PC-9 (cell line): Measurements from ENCODE around the gene CD226. TPM values are rescaled to one million over a fixed set of nuclear protein-coding genes. Genes with fewer than 3 reads are reported as not detected.
"Not testable (repeated sequence)": the region's sequence is repeated elsewhere in the genome, so short reads cannot be mapped to it uniquely, and the experiment has no call there.

ENCODE experiments used
- BruUV-seq: library from RNA; stranded (reverse); fragments of 400-500 nt; replicated peaks from 2 replicates; lab custom pipeline; 2021; lab: Mats Ljungman, UMichigan
- CTCF ChIA-PET: fragments of 300-600 bp; sonication (Branson Sonifier 250); formaldehyde crosslinking; loops from one replicate; lab custom pipeline; 2022; ENCODE audit warnings: antibody characterized with exemption; lab: Charles Lee
- POLR2A ChIA-PET: fragments of 300-600 bp; sonication (Branson Sonifier 250); formaldehyde crosslinking; loops from one replicate; lab custom pipeline; 2022; ENCODE audit warnings: antibody characterized with exemption; ENCODE audit not compliant: unreplicated experiment; lab: Charles Lee
- DNase-seq, 2 experiments: peaks; one replicate each; pipeline versions ENCODE4 v3.0.0 to v3.0.0-alpha.2; 2015 to 2022; ENCODE audit warnings: mixed read lengths in 1 of 2
- H2AFZ ChIP-seq: fragments of 200-600 bp; sonication (generic); 2 replicates; pipeline ENCODE4 v1.8.1; 2017; ENCODE audit warnings: antibody characterized with exemption
- H3F3A ChIP-seq: fragments of 200-600 bp; sonication (generic); 2 replicates; pipeline ENCODE4 v1.8.1; 2017; ENCODE audit warnings: antibody characterized with exemption, mild to moderate bottlenecking, low read depth; ENCODE audit not compliant: insufficient read depth
- H3K27ac ChIP-seq: fragments of 200-600 bp; sonication (generic); 2 replicates; pipeline ENCODE4 v1.6.1; 2016; ENCODE audit warnings: mixed run types
- H3K27me3 ChIP-seq: fragments of 200-600 bp; sonication (generic); 2 replicates; pipeline ENCODE4 v1.6.1; 2016; ENCODE audit warnings: low read depth, mixed run types; ENCODE audit not compliant: insufficient read depth
- H3K36me3 ChIP-seq: fragments of 200-600 bp; sonication (generic); 2 replicates; pipeline ENCODE4 v1.6.1; 2016; ENCODE audit warnings: low read depth, mixed run types
- H3K4me1 ChIP-seq: fragments of 200-600 bp; sonication (generic); replicated peaks from 2 replicates; pipeline ENCODE4 v1.6.1; 2016; ENCODE audit warnings: mixed run types; ENCODE audit not compliant: insufficient read depth
- H3K4me2 ChIP-seq: fragments of 200-600 bp; sonication (generic); 2 replicates; pipeline ENCODE4 v1.6.1; 2017; ENCODE audit warnings: mixed run types
- H3K4me3 ChIP-seq: fragments of 200-600 bp; sonication (generic); 2 replicates; pipeline ENCODE4 v1.6.1; 2016; ENCODE audit warnings: mixed run types
- H3K79me2 ChIP-seq: fragments of 200-600 bp; sonication (generic); 2 replicates; pipeline ENCODE4 v1.6.1; 2017; ENCODE audit warnings: low read depth, mixed run types
- H3K9me2 ChIP-seq: fragments of 200-600 bp; sonication (generic); 2 replicates; pipeline ENCODE4 v1.8.1; 2017; ENCODE audit warnings: mild to moderate bottlenecking; ENCODE audit not compliant: insufficient read depth
- H3K9me3 ChIP-seq: fragments of 200-600 bp; sonication (generic); 2 replicates; pipeline ENCODE4 v1.8.1; 2016; ENCODE audit warnings: low read depth; ENCODE audit not compliant: insufficient read depth
- H4K20me1 ChIP-seq: fragments of 200-600 bp; sonication (generic); 2 replicates; pipeline ENCODE4 v1.8.1; 2017; ENCODE audit not compliant: insufficient read depth
- EZH2 ChIP-seq: fragments of 200-600 bp; sonication (generic); IDR thresholded peaks from 2 replicates; pipeline ENCODE4 v1.8.0; 2017; ENCODE audit warnings: antibody characterized with exemption, low read depth
- intact Hi-C: fragments of 100-400 bp; cut with micrococcal nuclease; formaldehyde crosslinking; loops from one replicate; pipeline ENCODE4 v1.10.0; 2022; ENCODE audit not compliant: unreplicated experiment
- total RNA-seq: library from RNA; stranded (reverse); gene quantifications from 2 replicates; pipeline ENCODE4 v1.2.3, GENCODE V29; 2021
- TF ChIP-seq, protein P1 (sequence below): fragments of 200-600 bp; sonication (generic); conservative IDR thresholded peaks from 2 replicates; pipeline ENCODE4 v1.6.1; 2017; ENCODE audit warnings: mixed run types, antibody characterized with exemption, mild to moderate bottlenecking, moderate library complexity

CD226 gene
- total RNA-seq, 1 experiment from 2014 or later = 0.13 TPM

DNA sequence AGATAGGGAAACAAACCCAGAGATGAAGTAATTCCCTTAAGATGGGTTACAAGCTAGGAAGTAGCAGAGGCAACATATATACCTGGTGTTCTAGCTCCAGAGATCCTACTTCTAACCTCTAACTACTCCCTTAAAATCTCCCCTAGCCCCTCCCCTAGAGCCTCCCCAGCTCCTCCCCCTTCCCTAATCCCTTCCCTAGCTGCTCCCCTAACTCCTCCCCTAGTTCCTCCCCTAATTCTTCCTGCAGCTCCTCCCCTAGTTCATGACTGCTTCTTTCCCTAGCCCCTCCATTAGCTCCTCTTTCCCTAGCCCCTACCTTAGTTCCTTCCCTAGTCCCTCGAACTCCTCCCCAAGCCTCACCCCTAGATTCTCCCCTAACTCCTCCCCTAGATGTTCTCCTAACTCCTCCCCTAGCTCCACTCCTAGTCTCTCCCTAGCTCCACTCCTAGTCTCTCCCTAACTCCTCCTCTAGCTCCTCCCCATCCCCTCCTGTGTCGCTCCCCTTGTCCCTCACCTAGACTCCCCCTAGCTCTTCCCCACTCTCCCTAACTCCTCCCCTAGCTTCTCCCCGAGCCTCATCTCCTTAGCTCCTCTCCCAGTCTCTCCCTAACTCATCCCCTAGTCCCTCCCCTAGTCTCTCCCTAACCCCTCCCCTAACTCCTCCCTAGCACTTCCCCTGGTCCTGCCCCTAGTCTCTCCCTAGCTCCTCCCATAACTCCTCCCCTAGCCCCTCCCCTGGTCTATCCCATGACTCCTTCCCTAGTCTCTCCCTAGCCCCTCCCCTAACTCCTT lies 108.9 kb downstream of the CD226 start:
- TF ChIP-seq, protein P1, sequence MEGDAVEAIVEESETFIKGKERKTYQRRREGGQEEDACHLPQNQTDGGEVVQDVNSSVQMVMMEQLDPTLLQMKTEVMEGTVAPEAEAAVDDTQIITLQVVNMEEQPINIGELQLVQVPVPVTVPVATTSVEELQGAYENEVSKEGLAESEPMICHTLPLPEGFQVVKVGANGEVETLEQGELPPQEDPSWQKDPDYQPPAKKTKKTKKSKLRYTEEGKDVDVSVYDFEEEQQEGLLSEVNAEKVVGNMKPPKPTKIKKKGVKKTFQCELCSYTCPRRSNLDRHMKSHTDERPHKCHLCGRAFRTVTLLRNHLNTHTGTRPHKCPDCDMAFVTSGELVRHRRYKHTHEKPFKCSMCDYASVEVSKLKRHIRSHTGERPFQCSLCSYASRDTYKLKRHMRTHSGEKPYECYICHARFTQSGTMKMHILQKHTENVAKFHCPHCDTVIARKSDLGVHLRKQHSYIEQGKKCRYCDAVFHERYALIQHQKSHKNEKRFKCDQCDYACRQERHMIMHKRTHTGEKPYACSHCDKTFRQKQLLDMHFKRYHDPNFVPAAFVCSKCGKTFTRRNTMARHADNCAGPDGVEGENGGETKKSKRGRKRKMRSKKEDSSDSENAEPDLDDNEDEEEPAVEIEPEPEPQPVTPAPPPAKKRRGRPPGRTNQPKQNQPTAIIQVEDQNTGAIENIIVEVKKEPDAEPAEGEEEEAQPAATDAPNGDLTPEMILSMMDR = no peak
- no peak for TF ChIP-seq EZH2
- peak; percentile 10 to 38 for DNase-seq
- Histone ChIP-seq H4K20me1 (no peaks in the 10 kb centered on the region), H3K36me3 (no peaks in the 10 kb centered on the region), H3K9me3 (no peaks in the 10 kb centered on the region), H3K4me1 (no peaks in the 10 kb centered on the region), H3K79me2 (no peaks in the 10 kb centered on the region), H3K4me3 (no peak overlapping the region), H3K27ac (no peak overlapping the region), H3K9me2 (no peaks in the 10 kb centered on the region), H2AFZ (0 out of 2 replicates have a peak overlapping the region, but pooled peaks have one; percentile 22), H3K27me3 (no peaks in the 10 kb centered on the region), H3K4me2 (peak overlapping the region; percentile 49; the same call in 1 of the 2 replicates), H3F3A (no peaks in the 10 kb centered on the region)
- intact Hi-C loops = no loop called here
- CTCF ChIA-PET = no interaction called here
- POLR2A ChIA-PET = no interaction called here
- no TSS peak for BruUV-seq

DNA sequence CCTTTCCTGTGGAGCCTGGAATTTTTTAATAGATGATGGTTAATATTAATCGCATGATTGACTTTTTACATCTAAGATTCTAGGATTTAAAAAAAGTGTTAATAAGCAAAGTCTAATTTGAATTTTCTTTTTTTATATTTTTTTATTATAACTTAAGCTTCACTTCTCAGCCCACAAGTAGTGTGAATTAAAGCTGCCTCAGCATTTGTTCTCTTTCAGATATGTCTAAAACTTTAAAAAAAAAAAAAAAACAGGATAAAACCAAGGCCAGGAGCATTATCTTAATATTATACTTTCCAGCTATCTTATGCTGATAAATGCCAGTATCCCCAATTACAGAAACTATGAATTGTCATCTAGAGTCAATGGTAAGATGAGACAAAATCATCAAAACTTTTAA lies 109.7 kb downstream of the CD226 start:
- Histone ChIP-seq H3F3A (no peaks in the 10 kb centered on the region), H3K9me2 (no peaks in the 10 kb centered on the region), H3K9me3 (no peaks in the 10 kb centered on the region), H4K20me1 (no peaks in the 10 kb centered on the region), H3K4me3 (no peak overlapping the region), H3K27me3 (no peaks in the 10 kb centered on the region), H3K27ac (no peak overlapping the region), H3K4me2 (peak overlapping the region; percentile 49; the same call in 1 of the 2 replicates), H3K4me1 (no peaks in the 10 kb centered on the region), H3K79me2 (no peaks in the 10 kb centered on the region), H3K36me3 (no peaks in the 10 kb centered on the region), H2AFZ (no peak overlapping the region)
- DNase-seq = no peak
- BruUV-seq = no TSS peak
- intact Hi-C loops = no loop called here
- ChIA-PET CTCF (no interaction called here), POLR2A (no interaction called here)
- TF ChIP-seq, protein P1 = no peak
- no peak for TF ChIP-seq EZH2

DNA sequence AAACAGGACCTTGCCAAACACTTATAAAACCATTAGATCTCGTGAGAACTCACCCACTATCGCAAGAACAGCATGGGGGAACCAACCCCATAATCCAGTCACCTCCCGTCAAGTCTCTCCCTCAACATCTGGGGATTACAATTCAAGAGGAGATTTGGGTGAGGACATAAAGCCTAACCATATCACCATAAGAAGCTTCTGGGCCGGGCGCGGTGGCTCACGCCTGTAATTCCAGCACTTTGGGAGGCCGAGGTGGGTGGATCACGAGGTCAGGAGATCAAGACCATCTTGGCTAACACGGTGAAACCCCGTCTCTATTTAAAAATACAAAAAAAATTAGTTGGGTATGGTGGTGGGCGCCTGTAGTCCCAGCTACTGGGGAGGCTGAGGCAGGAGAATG lies 112.7 kb downstream of the CD226 start:
- H3K27me3 ChIP-seq, H4K20me1 ChIP-seq, DNase-seq, H3K9me2 ChIP-seq, H3K79me2 ChIP-seq, intact Hi-C loops, H3K4me3 ChIP-seq, H3K27ac ChIP-seq, H3K36me3 ChIP-seq, H3K4me1 ChIP-seq, H3K9me3 ChIP-seq, H2AFZ ChIP-seq, H3K4me2 ChIP-seq, BruUV-seq, POLR2A ChIA-PET, CTCF ChIA-PET, H3F3A ChIP-seq: not testable (repeated sequence)
